ENCODE results near the gene NRF1.

The NRF1 gene

GRCh38 chr7:129768614-129769399 is 157.3 kb downstream of the NRF1 start:
- Histone ChIP-seq H3K4me3 (ENCODE audit: low read length) (no peak overlapping the region), H3K9me3 (ENCODE audit: low read length) (no peaks in the 10 kb centered on the region), H3K4me1 (ENCODE audit: insufficient read depth, low read length) (peaks cover 2% of the 10 kb centered on the region), H2AFZ (ENCODE audit: low read depth, low read length) (no peak overlapping the region), H3K27me3 (ENCODE audit: insufficient read depth, low read length) (peaks cover 39% of the 10 kb centered on the region), H3K36me3 (ENCODE audit: insufficient read depth, low read length) (no peaks in the 10 kb centered on the region)

GRCh38 chr7:129769400-129769774 is 157.9 kb downstream of the NRF1 start:
- Histone ChIP-seq H3K27me3 (ENCODE audit: insufficient read depth, low read length) (peaks cover 44% of the 10 kb centered on the region), H3K4me1 (ENCODE audit: insufficient read depth, low read length) (peaks cover 2% of the 10 kb centered on the region), H3K9me3 (ENCODE audit: low read length) (no peaks in the 10 kb centered on the region), H3K4me3 (ENCODE audit: low read length) (no peak overlapping the region), H3K36me3 (ENCODE audit: insufficient read depth, low read length) (no peaks in the 10 kb centered on the region), H2AFZ (ENCODE audit: low read depth, low read length) (no peak overlapping the region)

GRCh38 chr7:129769866-129770808 is 158.6 kb downstream of the NRF1 start:
- Histone ChIP-seq H3K27me3 (ENCODE audit: insufficient read depth, low read length) (peaks cover 52% of the 10 kb centered on the region), H3K9me3 (ENCODE audit: low read length) (no peaks in the 10 kb centered on the region), H3K4me1 (ENCODE audit: insufficient read depth, low read length) (peaks cover 2% of the 10 kb centered on the region), H3K36me3 (ENCODE audit: insufficient read depth, low read length) (no peaks in the 10 kb centered on the region), H3K4me3 (ENCODE audit: low read length) (no peak overlapping the region), H2AFZ (ENCODE audit: low read depth, low read length) (no peak overlapping the region)

- peaks cover 2% of the 10 kb centered on the region for H3K4me1 ChIP-seq (ENCODE audit: insufficient read depth, low read length)
- H3K4me3 ChIP-seq (ENCODE audit: low read length), result no peak overlapping the region
- H3K9me3 ChIP-seq (ENCODE audit: low read length), result no peaks in the 10 kb centered on the region
- peaks cover 63% of the 10 kb centered on the region for H3K27me3 ChIP-seq (ENCODE audit: insufficient read depth, low read length)
- H3K36me3 ChIP-seq (ENCODE audit: insufficient read depth, low read length), result no peaks in the 10 kb centered on the region
- H2AFZ ChIP-seq (ENCODE audit: low read depth, low read length), result no peak overlapping the region
Measured at GRCh38 chr7:129771201-129771927, 159.8 kb downstream of the NRF1 start.

GRCh38 chr7:129771928-129772479 is 160.5 kb downstream of the NRF1 start:
- H3K4me1 ChIP-seq (ENCODE audit: insufficient read depth, low read length), result peaks cover 2% of the 10 kb centered on the region
- peaks cover 70% of the 10 kb centered on the region for H3K27me3 ChIP-seq (ENCODE audit: insufficient read depth, low read length)
- H2AFZ ChIP-seq (ENCODE audit: low read depth, low read length), result no peak overlapping the region
- no peaks in the 10 kb centered on the region for H3K9me3 ChIP-seq (ENCODE audit: low read length)
- no peaks in the 10 kb centered on the region for H3K36me3 ChIP-seq (ENCODE audit: insufficient read depth, low read length)
- H3K4me3 ChIP-seq (ENCODE audit: low read length), result no peak overlapping the region

- H3K27me3 ChIP-seq (ENCODE audit: insufficient read depth, low read length), result peaks cover 77% of the 10 kb centered on the region
- H3K36me3 ChIP-seq (ENCODE audit: insufficient read depth, low read length), result no peaks in the 10 kb centered on the region
- H3K4me3 ChIP-seq (ENCODE audit: low read length), result no peak overlapping the region
- peaks cover 2% of the 10 kb centered on the region for H3K4me1 ChIP-seq (ENCODE audit: insufficient read depth, low read length)
- H2AFZ ChIP-seq (ENCODE audit: low read depth, low read length), result no peak overlapping the region
- no peaks in the 10 kb centered on the region for H3K9me3 ChIP-seq (ENCODE audit: low read length)
Measured at GRCh38 chr7:129772646-129773280, 161.2 kb downstream of the NRF1 start.

- no peaks in the 10 kb centered on the region for H3K9me3 ChIP-seq (ENCODE audit: low read length)
- no peak overlapping the region for H2AFZ ChIP-seq (ENCODE audit: low read depth, low read length)
- H3K4me1 ChIP-seq (ENCODE audit: insufficient read depth, low read length), result peaks cover 6% of the 10 kb centered on the region
- H3K27me3 ChIP-seq (ENCODE audit: insufficient read depth, low read length), result peaks cover 80% of the 10 kb centered on the region
- H3K36me3 ChIP-seq (ENCODE audit: insufficient read depth, low read length), result no peaks in the 10 kb centered on the region
- no peak overlapping the region for H3K4me3 ChIP-seq (ENCODE audit: low read length)
Measured at GRCh38 chr7:129773328-129773731, 161.8 kb downstream of the NRF1 start.

- H2AFZ ChIP-seq (ENCODE audit: low read depth, low read length), result no peak overlapping the region
- peaks cover 6% of the 10 kb centered on the region for H3K4me1 ChIP-seq (ENCODE audit: insufficient read depth, low read length)
- no peaks in the 10 kb centered on the region for H3K9me3 ChIP-seq (ENCODE audit: low read length)
- peaks cover 84% of the 10 kb centered on the region for H3K27me3 ChIP-seq (ENCODE audit: insufficient read depth, low read length)
- H3K36me3 ChIP-seq (ENCODE audit: insufficient read depth, low read length), result no peaks in the 10 kb centered on the region
- no peak overlapping the region for H3K4me3 ChIP-seq (ENCODE audit: low read length)
Measured at GRCh38 chr7:129773871-129774270, 162.4 kb downstream of the NRF1 start.

- H2AFZ ChIP-seq (ENCODE audit: low read depth, low read length), result no peak overlapping the region
- peaks cover 84% of the 10 kb centered on the region for H3K27me3 ChIP-seq (ENCODE audit: insufficient read depth, low read length)
- no peak overlapping the region for H3K4me3 ChIP-seq (ENCODE audit: low read length)
- H3K36me3 ChIP-seq (ENCODE audit: insufficient read depth, low read length), result no peaks in the 10 kb centered on the region
- no peaks in the 10 kb centered on the region for H3K9me3 ChIP-seq (ENCODE audit: low read length)
- peaks cover 6% of the 10 kb centered on the region for H3K4me1 ChIP-seq (ENCODE audit: insufficient read depth, low read length)
Measured at GRCh38 chr7:129774359-129774758, 162.8 kb downstream of the NRF1 start.

- Histone ChIP-seq H2AFZ (ENCODE audit: low read depth, low read length) (no peak overlapping the region), H3K4me3 (ENCODE audit: low read length) (no peak overlapping the region), H3K36me3 (ENCODE audit: insufficient read depth, low read length) (no peaks in the 10 kb centered on the region), H3K27me3 (ENCODE audit: insufficient read depth, low read length) (peaks cover 83% of the 10 kb centered on the region), H3K9me3 (ENCODE audit: low read length) (no peaks in the 10 kb centered on the region), H3K4me1 (ENCODE audit: insufficient read depth, low read length) (peaks cover 6% of the 10 kb centered on the region)
Measured at GRCh38 chr7:129774871-129775694, 163.6 kb downstream of the NRF1 start.

- Histone ChIP-seq H3K4me3 (ENCODE audit: low read length) (no peak overlapping the region), H3K36me3 (ENCODE audit: insufficient read depth, low read length) (no peaks in the 10 kb centered on the region), H2AFZ (ENCODE audit: low read depth, low read length) (no peak overlapping the region), H3K9me3 (ENCODE audit: low read length) (no peaks in the 10 kb centered on the region), H3K27me3 (ENCODE audit: insufficient read depth, low read length) (peaks cover 86% of the 10 kb centered on the region), H3K4me1 (ENCODE audit: insufficient read depth, low read length) (peaks cover 6% of the 10 kb centered on the region)
Measured at GRCh38 chr7:129775695-129776361, 164.3 kb downstream of the NRF1 start.

Data from neuron (in vitro differentiated cells).